ENCODE data around the gene TINAGL1. TPM values are rescaled to one million over a fixed set of nuclear protein-coding genes. Genes with fewer than 3 reads are reported as not detected.
"Not testable (repeated sequence)": the region's sequence is repeated elsewhere in the genome, so short reads cannot be mapped to it uniquely, and the experiment has no call there.

Gene TINAGL1
- total and polyA plus RNA-seq, 10 of the 15 experiments (the other 5 are each of a cell fraction or from before 2014, with no cell fraction given): 0.20 to 0.49 (median 0.23) TPM; not detected in 7

DNA sequence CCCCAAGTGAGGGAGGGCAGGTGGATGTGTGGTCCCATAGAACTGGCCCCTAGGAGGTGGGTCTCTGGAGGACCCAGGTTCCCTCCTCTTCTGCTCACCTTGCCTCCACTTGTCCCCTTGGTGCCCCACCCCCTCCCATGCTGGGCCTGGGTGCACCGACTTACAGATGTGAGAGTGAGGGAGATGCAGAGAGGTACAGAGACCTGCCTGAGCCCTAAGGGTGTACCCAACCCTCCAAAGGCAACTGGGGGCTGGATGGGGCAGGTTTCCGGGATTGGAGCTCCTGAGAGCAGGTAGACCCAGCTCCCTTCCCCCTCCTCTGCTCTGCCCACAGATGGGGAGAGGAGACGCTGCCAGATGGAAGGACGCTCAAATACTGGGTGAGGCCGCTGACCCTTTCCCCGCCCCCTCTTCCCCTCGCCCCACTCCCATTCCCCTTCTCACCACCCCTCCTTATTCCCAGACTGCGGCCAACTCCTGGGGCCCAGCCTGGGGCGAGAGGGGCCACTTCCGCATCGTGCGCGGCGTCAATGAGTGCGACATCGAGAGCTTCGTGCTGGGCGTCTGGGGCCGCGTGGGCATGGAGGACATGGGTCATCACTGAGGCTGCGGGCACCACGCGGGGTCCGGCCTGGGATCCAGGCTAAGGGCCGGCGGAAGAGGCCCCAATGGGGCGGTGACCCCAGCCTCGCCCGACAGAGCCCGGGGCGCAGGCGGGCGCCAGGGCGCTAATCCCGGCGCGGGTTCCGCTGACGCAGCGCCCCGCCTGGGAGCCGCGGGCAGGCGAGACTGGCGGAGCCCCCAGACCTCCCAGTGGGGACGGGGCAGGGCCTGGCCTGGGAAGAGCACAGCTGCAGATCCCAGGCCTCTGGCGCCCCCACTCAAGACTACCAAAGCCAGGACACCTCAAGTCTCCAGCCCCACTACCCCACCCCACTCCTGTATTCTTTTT is 10.3 kb downstream of the TINAGL1 start:
- H3K79me2 ChIP-seq (ENCODE audit: control insufficient read depth, insufficient read depth, low read length): no peaks in the 10 kb centered on the region
- no peak overlapping the region for H3K9ac ChIP-seq (ENCODE audit: control insufficient read depth, insufficient read depth, low read length)
- SMC1A ChIA-PET (ENCODE audit: uncharacterized antibody, unreplicated experiment): no interaction called here
- in situ Hi-C loops (cut with MboI): no loop called here
- no peak overlapping the region for H2AFZ ChIP-seq (ENCODE audit: control insufficient read depth, low read depth, low read length)
- BruUV-seq (replicated peaks): no TSS peak
- CTCF ChIA-PET: interaction anchor here (1.0 to 3.5 kb wide), 4 partner anchors 8 to 190 kb away, joined by 3 to 12 read pairs (median 4); no protein-coding TSS in a partner anchor
- POLR2A ChIA-PET: no interaction called here
- TF ChIP-seq EED (IDR thresholded peaks at IDR 0.05; ENCODE audit: low read depth) (no peak), IKZF1 (conservative IDR thresholded peaks at IDR 0.05) (no peak), MEF2A (IDR thresholded peaks at IDR 0.05; ENCODE audit: insufficient read depth, low read depth, low read length) (no peak), POLR2A (IDR thresholded peaks at IDR 0.05; ENCODE audit: low read depth, low read length) (no peak), ZNF384 (IDR thresholded peaks at IDR 0.05; ENCODE audit: borderline replicate concordance, low read depth, low read length) (no peak), NR2C2 (IDR thresholded peaks at IDR 0.05; ENCODE audit: borderline replicate concordance, control insufficient read depth, insufficient read length, low read depth) (no peak), ESRRA (IDR thresholded peaks at IDR 0.05; ENCODE audit: low read length) (no peak), POU2F2 (IDR thresholded peaks at IDR 0.05; ENCODE audit: borderline replicate concordance, low read depth, low read length) (no peak), ASH2L (IDR thresholded peaks at IDR 0.05; ENCODE audit: borderline replicate concordance, low read depth) (no peak), YBX1 (IDR thresholded peaks at IDR 0.05) (no peak), KDM1A (IDR thresholded peaks at IDR 0.05; ENCODE audit: borderline replicate concordance) (no peak), FOS (IDR thresholded peaks at IDR 0.05; ENCODE audit: borderline replicate concordance, extremely low read depth, insufficient read length) (no peak), ATF3 (IDR thresholded peaks at IDR 0.05; ENCODE audit: borderline replicate concordance, extremely low read depth, low read depth, low read length) (no peak), SPI1 (IDR thresholded peaks at IDR 0.05; ENCODE audit: borderline replicate concordance, insufficient read depth, low read depth, low read length) (no peak)
- no peaks in the 10 kb centered on the region for H4K20me1 ChIP-seq (ENCODE audit: control insufficient read depth, insufficient read depth)
- 69% methylated on average over 42 of the region's 47 CpGs for WGBS (ENCODE audit: insufficient coverage, insufficient replicate concordance, low lambda C conversion rate, missing lambda C conversion rate)
- H3K4me3 ChIP-seq: no peak overlapping the region
- H3K4me1 ChIP-seq (ENCODE audit: control insufficient read depth, insufficient read depth, low read length): no peaks in the 10 kb centered on the region
- FAIRE-seq (no peak), ATAC-seq (no peak), DNase-seq (ENCODE audit: low read depth, low spot score) (no peak)
- no peaks in the 10 kb centered on the region; a peak in 1 of 4 replicates for H3K27me3 ChIP-seq (replicated peaks in 1 of 2; ENCODE audit: control insufficient read depth in 2 of 2, insufficient read depth in 2 of 2, low read length in 1 of 2)
- no peak overlapping the region for H3K27ac ChIP-seq (ENCODE audit: control insufficient read depth, insufficient read depth)
- no peak overlapping the region for H3K4me2 ChIP-seq (ENCODE audit: control insufficient read depth, insufficient read depth)
- H3K36me3 ChIP-seq (ENCODE audit: control insufficient read depth in 2 of 2, insufficient read depth in 2 of 2, low read length in 1 of 2): no peaks in the 10 kb centered on the region
- H3K9me3 ChIP-seq (replicated peaks; ENCODE audit: control insufficient read depth, insufficient read depth, low read length): no peaks in the 10 kb centered on the region
- intact Hi-C loops (cut with micrococcal nuclease; ENCODE audit: unreplicated experiment): no loop called here
- RAD21 ChIA-PET (ENCODE audit: unreplicated experiment): no interaction called here

DNA sequence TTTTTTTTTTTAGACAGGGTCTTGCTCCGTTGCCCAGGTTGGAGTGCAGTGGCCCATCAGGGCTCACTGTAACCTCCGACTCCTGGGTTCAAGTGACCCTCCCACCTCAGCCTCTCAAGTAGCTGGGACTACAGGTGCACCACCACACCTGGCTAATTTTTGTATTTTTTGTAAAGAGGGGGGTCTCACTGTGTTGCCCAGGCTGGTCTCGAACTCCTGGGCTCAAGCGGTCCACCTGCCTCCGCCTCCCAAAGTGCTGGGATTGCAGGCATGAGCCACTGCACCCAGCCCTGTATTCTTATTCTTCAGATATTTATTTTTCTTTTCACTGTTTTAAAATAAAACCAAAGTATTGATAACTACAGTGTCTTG is 11.0 kb downstream of the TINAGL1 start:
- in situ Hi-C loops (cut with MboI); H3K79me2 ChIP-seq (ENCODE audit: control insufficient read depth, insufficient read depth, low read length); H3K27me3 ChIP-seq (replicated peaks in 1 of 2; ENCODE audit: control insufficient read depth in 2 of 2, insufficient read depth in 2 of 2, low read length in 1 of 2); H3K27ac ChIP-seq (ENCODE audit: control insufficient read depth, insufficient read depth); H3K4me3 ChIP-seq; H3K4me2 ChIP-seq (ENCODE audit: control insufficient read depth, insufficient read depth); FAIRE-seq; H2AFZ ChIP-seq (ENCODE audit: control insufficient read depth, low read depth, low read length); ATAC-seq; H3K4me1 ChIP-seq (ENCODE audit: control insufficient read depth, insufficient read depth, low read length); intact Hi-C loops (cut with micrococcal nuclease; ENCODE audit: unreplicated experiment); H3K36me3 ChIP-seq (ENCODE audit: control insufficient read depth in 2 of 2, insufficient read depth in 2 of 2, low read length in 1 of 2); H4K20me1 ChIP-seq (ENCODE audit: control insufficient read depth, insufficient read depth); H3K9me3 ChIP-seq (replicated peaks; ENCODE audit: control insufficient read depth, insufficient read depth, low read length); H3K9ac ChIP-seq (ENCODE audit: control insufficient read depth, insufficient read depth, low read length); DNase-seq (ENCODE audit: low read depth, low spot score); BruUV-seq (replicated peaks): not testable (repeated sequence)
- WGBS (ENCODE audit: insufficient coverage, insufficient replicate concordance, low lambda C conversion rate, missing lambda C conversion rate): 59% methylated on average over 4 of the region's 5 CpGs
- CTCF ChIA-PET: interaction anchor here (0.6 to 3.5 kb wide), 13 partner anchors 9 to 547 kb away, joined by 3 to 20 read pairs (median 4); partner anchors contain the start of gene HCRTR1
- RAD21 ChIA-PET (ENCODE audit: unreplicated experiment): interaction anchor here (0.8 to 1.1 kb wide), 4 partner anchors 9 to 58 kb away, joined by 3 to 4 read pairs (median 4); partner anchors contain the start of gene PEF1
- SMC1A ChIA-PET (ENCODE audit: uncharacterized antibody, unreplicated experiment): interaction anchor here (1.1 kb wide), 2 partner anchors 9 to 10 kb away, joined by 5 read pairs; no protein-coding TSS in a partner anchor
- POLR2A ChIA-PET: interaction anchor here (0.6 kb wide), 1 partner anchor 390 kb away, joined by 4 read pairs; no protein-coding TSS in a partner anchor

Measured in GM12878 (cell line).